B cell (primary cell): ENCODE data around the gene NAV2. TPM values are rescaled to one million over a fixed set of nuclear protein-coding genes. Genes with fewer than 3 reads are reported as not detected.

Experiments used
- ATAC-seq: fragments of 200-7000 bp; cut with Tn5 transposase; one replicate; pipeline ENCODE4 v1.10.0; 2021; ENCODE audit warnings: low read depth, mild to moderate bottlenecking, moderate number of reproducible peaks, moderate library complexity
- CTCF ChIA-PET: fragments of 350-600 bp; sonication (Branson Sonifier 250); formaldehyde crosslinking; loops from one replicate; lab custom pipeline; 2021; ENCODE audit warnings: antibody characterized with exemption, inconsistent platforms; lab: Charles Lee
- POLR2A ChIA-PET: fragments of 350-600 bp; sonication (Branson Sonifier 250); formaldehyde crosslinking; loops from one replicate; lab custom pipeline; 2021; ENCODE audit warnings: antibody characterized with exemption; lab: Charles Lee
- DNase-seq: peaks from one replicate; pipeline ENCODE4 v3.0.0; 2013
- H2AFZ ChIP-seq: 2 replicates; pipeline ENCODE4 v1.6.1; 2012; ENCODE audit warnings: mild to moderate bottlenecking, low read depth, low read length; ENCODE audit not compliant: insufficient read depth, poor library complexity, severe bottlenecking
- H3K27ac ChIP-seq, 2 donors: 1 replicate in 1 of 2; 2 replicates in 1 of 2; pipeline ENCODE4 v1.5.1; 2012 to 2013; ENCODE audit warnings: low read length in 2 of 2, mild to moderate bottlenecking in 2 of 2, moderate library complexity in 1 of 2
- H3K27me3 ChIP-seq, 4 experiments: fragments of 200-600 bp in 1 of 4; sonication (generic) in 1 of 4; replicated peaks in 1 of 4; 1 replicate in 2 of 4; 2 replicates in 2 of 4; pipeline versions ENCODE4 v1.6.1 to v1.7.0; 2013 to 2016; ENCODE audit warnings: low read length in 3 of 4, mild to moderate bottlenecking in 2 of 4, mixed read lengths in 1 of 4, moderate library complexity in 1 of 4; ENCODE audit not compliant: insufficient read depth in 4 of 4, control insufficient read depth in 3 of 4; ENCODE audit errors: control extremely low read depth in 1 of 4
- H3K36me3 ChIP-seq, 2 experiments: replicated peaks in 1 of 2; 1 replicate in 1 of 2; 2 replicates in 1 of 2; pipeline versions ENCODE4 v1.6.1 to v1.7.1; 2013; ENCODE audit warnings: low read length in 1 of 2; ENCODE audit not compliant: insufficient read depth in 2 of 2, control insufficient read depth in 1 of 2; ENCODE audit errors: control extremely low read depth in 1 of 2, extremely low read depth in 1 of 2
- H3K4me1 ChIP-seq, 2 donors: fragments of 200-600 bp in 1 of 2; sonication (generic) in 1 of 2; 1 replicate in 1 of 2; 2 replicates in 1 of 2; pipeline versions ENCODE4 v1.5.1 to v1.6.1; 2013 to 2017; ENCODE audit warnings: low read length in 2 of 2; ENCODE audit not compliant: control insufficient read depth in 2 of 2, insufficient read depth in 2 of 2
- H3K4me2 ChIP-seq: replicated peaks from 2 replicates; pipeline ENCODE3; 2012; ENCODE audit warnings: mild to moderate bottlenecking, low read depth, low read length; ENCODE audit not compliant: poor library complexity, severe bottlenecking
- H3K4me3 ChIP-seq, 5 experiments: fragments of 200-600 bp in 1 of 5; sonication (generic) in 1 of 5; 1 replicate in 3 of 5; 2 replicates in 2 of 5; pipeline versions ENCODE4 v1.5.1 to v1.7.0; 2011 to 2016; ENCODE audit warnings: low read length in 4 of 5, mild to moderate bottlenecking in 4 of 5, low read depth in 2 of 5, control low read depth in 1 of 5, moderate library complexity in 1 of 5; ENCODE audit not compliant: insufficient read depth in 1 of 5; ENCODE audit errors: control extremely low read depth in 1 of 5, extremely low read depth in 1 of 5
- H3K79me2 ChIP-seq: fragments of 200-600 bp; sonication (generic); one replicate; pipeline ENCODE4 v1.6.0; 2016; ENCODE audit warnings: low read length; ENCODE audit not compliant: control insufficient read depth, insufficient read depth
- H3K9ac ChIP-seq: fragments of 200-600 bp; sonication (generic); 2 replicates; pipeline ENCODE4 v1.6.1; 2017; ENCODE audit warnings: mild to moderate bottlenecking, low read length, moderate library complexity
- H3K9me3 ChIP-seq, 3 donors: one replicate each; pipeline versions ENCODE4 v1.6.1 to v1.7.1; 2013; ENCODE audit warnings: low read length in 2 of 3; ENCODE audit not compliant: control insufficient read depth in 2 of 3, insufficient read depth in 1 of 3; ENCODE audit errors: control extremely low read depth in 1 of 3
- H4K20me1 ChIP-seq: 2 replicates; pipeline ENCODE4 v1.6.0; 2012; ENCODE audit warnings: mild to moderate bottlenecking, low read length; ENCODE audit not compliant: insufficient read depth, control insufficient read depth, poor library complexity, severe bottlenecking
- H3K27ac Mint-ChIP-seq: one replicate; pipeline ENCODE4 v1.8.0; 2021; ENCODE audit warnings: mixed read lengths
- H3K27me3 Mint-ChIP-seq: one replicate; pipeline ENCODE4 v1.8.0; 2021; ENCODE audit warnings: mixed read lengths
- H3K4me1 Mint-ChIP-seq: one replicate; pipeline ENCODE4 v1.8.0; 2021; ENCODE audit warnings: mixed read lengths
- H3K4me3 Mint-ChIP-seq: one replicate; pipeline ENCODE4 v1.8.0; 2021; ENCODE audit warnings: mixed read lengths
- H3K9me3 Mint-ChIP-seq: one replicate; pipeline ENCODE4 v1.8.0; 2022; ENCODE audit warnings: mixed read lengths; ENCODE audit not compliant: insufficient read depth
- EZH2 ChIP-seq: IDR thresholded peaks from 2 replicates; pipeline ENCODE4 v1.6.1; 2012; ENCODE audit warnings: borderline replicate concordance, low read depth, mild to moderate bottlenecking, moderate library complexity, low read length; ENCODE audit not compliant: insufficient read depth, poor library complexity, severe bottlenecking
- WGBS: methylation state at CpG from one replicate; pipeline ENCODE4 v1.1.5; 2013; ENCODE audit warnings: missing lambda C conversion rate; ENCODE audit not compliant: insufficient coverage; 5-methylcytosine and 5-hydroxymethylcytosine counted together
- intact Hi-C: fragments of 100-400 bp; cut with micrococcal nuclease; formaldehyde crosslinking; loops from one replicate; pipeline ENCODE4 v1.10.0; 2022
- polyA plus RNA-seq: library from polyadenylated mRNA; depleted of rRNA; stranded (reverse); fragments of >200 nt; gene quantifications from 2 replicates; pipeline ENCODE4 v1.2.3, GENCODE V29; 2012
- total RNA-seq, 2 donors: library from RNA; stranded (reverse); fragments of 120-200 nt in 1 of 2; gene quantifications; 1 replicate in 1 of 2; 2 replicates in 1 of 2; pipeline versions ENCODE4 v1.2.3 to v1.2.4, GENCODE V29; 2013 to 2022
- TF ChIP-seq, protein P1 (sequence below): fragments of 200-600 bp; IDR thresholded peaks from one replicate; pipeline ENCODE4 v1.8.0; 2022; ENCODE audit warnings: antibody characterized with exemption, mild to moderate bottlenecking

The NAV2 gene
- total and polyA plus RNA-seq, 2 donors (not counting 1 experiment from before 2014, with no cell fraction given) = 0.82 to 22.2 TPM

DNA sequence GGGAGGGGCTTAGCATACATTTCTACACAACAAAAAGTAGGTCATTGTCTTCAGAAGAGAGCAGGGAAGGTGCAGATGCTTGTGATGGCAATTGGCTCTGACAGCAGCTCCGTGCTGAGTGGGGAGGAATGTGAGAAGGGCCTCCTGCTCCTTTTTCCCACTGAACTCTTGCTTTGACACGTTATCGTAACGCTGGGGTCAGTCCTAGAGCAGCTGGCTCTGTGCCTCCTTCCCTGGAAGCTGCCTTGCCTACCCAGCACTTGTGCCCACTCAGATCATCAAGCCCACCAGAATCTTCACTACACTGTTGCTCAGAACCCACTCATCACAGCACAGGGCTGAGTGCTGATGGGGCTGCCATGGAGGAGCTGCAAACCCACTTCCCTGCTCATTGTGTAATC, 14.9 kb upstream of the NAV2 start:
- ATAC-seq (no peak), DNase-seq (no peak)
- Mint-ChIP-seq H3K9me3 (no peaks in the 10 kb centered on the region), H3K4me1 (no peaks in the 10 kb centered on the region), H3K27ac (no peak overlapping the region), H3K4me3 (no peak overlapping the region), H3K27me3 (peaks cover 37% of the 10 kb centered on the region)
- Histone ChIP-seq H3K27me3 (no peaks in the 10 kb centered on the region), H3K4me1 (no peaks in the 10 kb centered on the region), H3K9me3 (no peaks in the 10 kb centered on the region), H3K79me2 (no peaks in the 10 kb centered on the region), H3K27ac (no peak overlapping the region), H3K9ac (no peak overlapping the region), H3K4me2 (no peak overlapping the region), H3K4me3 (no peak overlapping the region), H2AFZ (no peak overlapping the region), H4K20me1 (no peaks in the 10 kb centered on the region), H3K36me3 (no peaks in the 10 kb centered on the region)
- WGBS = 75% methylated on average over 4 of the region's 4 CpGs
- TF ChIP-seq, protein P1, sequence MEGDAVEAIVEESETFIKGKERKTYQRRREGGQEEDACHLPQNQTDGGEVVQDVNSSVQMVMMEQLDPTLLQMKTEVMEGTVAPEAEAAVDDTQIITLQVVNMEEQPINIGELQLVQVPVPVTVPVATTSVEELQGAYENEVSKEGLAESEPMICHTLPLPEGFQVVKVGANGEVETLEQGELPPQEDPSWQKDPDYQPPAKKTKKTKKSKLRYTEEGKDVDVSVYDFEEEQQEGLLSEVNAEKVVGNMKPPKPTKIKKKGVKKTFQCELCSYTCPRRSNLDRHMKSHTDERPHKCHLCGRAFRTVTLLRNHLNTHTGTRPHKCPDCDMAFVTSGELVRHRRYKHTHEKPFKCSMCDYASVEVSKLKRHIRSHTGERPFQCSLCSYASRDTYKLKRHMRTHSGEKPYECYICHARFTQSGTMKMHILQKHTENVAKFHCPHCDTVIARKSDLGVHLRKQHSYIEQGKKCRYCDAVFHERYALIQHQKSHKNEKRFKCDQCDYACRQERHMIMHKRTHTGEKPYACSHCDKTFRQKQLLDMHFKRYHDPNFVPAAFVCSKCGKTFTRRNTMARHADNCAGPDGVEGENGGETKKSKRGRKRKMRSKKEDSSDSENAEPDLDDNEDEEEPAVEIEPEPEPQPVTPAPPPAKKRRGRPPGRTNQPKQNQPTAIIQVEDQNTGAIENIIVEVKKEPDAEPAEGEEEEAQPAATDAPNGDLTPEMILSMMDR = no peak
- no peak for TF ChIP-seq EZH2
- ChIA-PET CTCF (no interaction called here), POLR2A (no interaction called here)
- intact Hi-C loops = no loop called here

DNA sequence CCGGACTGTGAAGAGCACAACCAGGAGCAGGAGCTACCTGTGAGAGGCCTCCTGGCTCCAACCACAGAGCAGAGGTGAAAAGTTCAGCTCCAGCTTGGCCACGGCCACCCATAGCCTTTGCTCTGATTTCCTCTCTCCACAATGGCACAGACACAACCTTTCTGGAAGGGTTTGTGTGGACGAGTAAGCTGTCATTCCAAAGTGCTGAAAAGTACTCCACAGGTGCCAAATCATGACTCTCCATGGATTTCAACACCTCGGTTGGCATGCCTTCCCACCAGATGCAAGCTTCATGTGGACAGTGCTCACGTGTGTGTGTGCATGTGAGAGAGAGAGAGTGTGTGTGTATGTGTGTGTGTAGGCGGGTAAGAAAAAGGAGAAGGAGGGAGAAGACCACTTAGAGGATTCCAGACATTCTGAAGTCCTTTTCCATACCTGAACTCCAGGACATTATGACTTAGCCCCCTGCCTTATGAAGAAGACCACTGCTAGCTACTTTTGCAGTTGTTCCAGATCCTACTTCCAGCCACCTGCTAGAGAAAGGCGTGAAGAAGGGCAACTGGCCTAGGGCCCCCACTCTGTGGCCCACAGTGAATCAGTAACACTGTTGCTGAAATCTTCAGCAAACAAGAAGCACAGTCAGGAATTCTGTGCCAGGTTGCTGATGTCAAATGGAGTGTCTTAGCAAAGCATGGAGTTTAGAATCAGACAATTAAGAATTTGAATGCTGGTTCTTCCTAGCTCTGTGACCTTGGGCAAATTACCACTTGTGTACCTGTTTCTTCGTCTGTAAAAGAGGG, 13.9 kb upstream of the NAV2 start:
- ChIA-PET CTCF (no interaction called here), POLR2A (no interaction called here)
- Histone ChIP-seq H3K4me3 (no peak overlapping the region), H3K27ac (no peak overlapping the region), H4K20me1 (no peaks in the 10 kb centered on the region), H3K79me2 (no peaks in the 10 kb centered on the region), H3K27me3 (no peaks in the 10 kb centered on the region), H3K9me3 (no peaks in the 10 kb centered on the region), H3K4me1 (no peaks in the 10 kb centered on the region), H2AFZ (no peak overlapping the region), H3K4me2 (no peak overlapping the region), H3K36me3 (no peaks in the 10 kb centered on the region), H3K9ac (no peak overlapping the region)
- intact Hi-C loops = no loop called here
- WGBS = 96% methylated on average over 4 of the region's 8 CpGs
- DNase-seq = no peak
- Mint-ChIP-seq H3K4me3 (no peak overlapping the region), H3K9me3 (no peaks in the 10 kb centered on the region), H3K27ac (no peak overlapping the region), H3K4me1 (no peaks in the 10 kb centered on the region), H3K27me3 (peaks cover 37% of the 10 kb centered on the region)
- ATAC-seq = no peak
- no peak for TF ChIP-seq EZH2
- TF ChIP-seq, protein P1 = no peak
